ENCODE measurements around the gene FOLR2.
"Not testable (repeated sequence)": the region's sequence is repeated elsewhere in the genome, so short reads cannot be mapped to it uniquely, and the experiment has no call there.

Gene FOLR2

DNA sequence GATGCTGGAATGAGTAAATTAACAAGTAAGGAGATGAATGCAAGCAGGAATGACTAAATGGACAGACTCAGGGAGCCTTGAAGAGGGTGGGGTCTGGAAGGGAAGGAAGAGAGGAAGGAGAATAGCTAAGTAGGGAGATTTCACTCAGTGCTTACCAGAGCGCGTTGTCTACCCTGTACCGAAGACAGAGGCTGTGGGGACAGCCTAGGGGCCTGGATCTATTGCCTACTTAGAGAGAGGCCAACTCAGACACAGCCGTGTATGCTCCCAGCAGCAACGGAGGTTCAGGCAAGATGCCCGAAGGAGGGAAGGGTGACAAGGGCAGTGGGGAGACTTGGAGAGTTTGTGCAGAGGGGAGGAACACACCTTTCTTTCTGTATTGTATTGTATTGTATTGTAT lies at the start of gene FOLR2:
Gene FOLR2 (plus strand): TSS at position 157 of the 400 bp plus-strand sequence. CDS start 1,791 bp downstream, outside the sequence.
- no peak for DNase-seq

DNA sequence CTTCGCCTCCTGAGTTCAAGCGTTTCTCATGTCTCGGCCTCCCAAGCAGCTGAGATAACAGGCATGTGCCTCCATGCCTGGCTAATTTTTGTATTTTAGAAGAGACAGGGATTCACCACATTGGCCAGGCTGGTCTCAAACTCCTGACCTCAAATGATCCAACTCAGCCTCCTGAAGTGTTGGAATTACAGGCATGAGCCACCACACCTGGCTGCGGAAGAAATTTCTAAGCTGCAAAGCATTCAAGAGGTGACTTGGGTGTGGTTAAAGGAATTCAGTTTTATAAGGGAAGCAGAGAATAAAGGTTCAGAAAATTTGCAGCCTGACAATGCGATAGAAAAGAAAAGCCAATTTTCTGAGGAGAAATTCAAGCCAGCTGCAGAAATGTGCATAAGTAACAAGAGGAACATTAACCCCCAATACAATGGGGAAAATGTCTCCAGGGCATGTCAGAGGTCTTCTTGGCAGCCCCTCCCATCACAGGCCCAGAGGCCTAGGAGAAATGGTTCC lies 47.5 kb upstream of the FOLR2 start:
- not testable (repeated sequence) for DNase-seq

DNA sequence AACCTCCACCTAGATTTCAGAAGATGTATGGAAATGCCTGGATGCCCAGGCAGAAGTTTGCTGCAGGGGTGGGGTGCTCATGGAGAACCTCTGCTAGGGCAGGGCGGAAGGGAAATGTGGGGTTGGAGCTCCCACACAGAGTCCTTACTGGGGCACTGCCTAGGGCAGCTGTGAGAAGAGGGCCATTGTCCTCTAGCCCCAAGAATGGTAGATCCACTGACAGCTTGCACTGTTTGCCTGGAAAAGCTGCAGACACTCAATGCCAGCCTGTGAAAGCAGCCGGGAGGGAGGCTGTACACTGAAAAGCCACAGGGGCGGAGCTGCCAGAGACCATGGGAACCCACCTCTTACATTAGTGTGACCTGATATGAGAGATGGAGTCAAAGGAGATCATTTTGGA lies 46.8 kb upstream of the FOLR2 start:
- DNase-seq, result not testable (repeated sequence)

DNA sequence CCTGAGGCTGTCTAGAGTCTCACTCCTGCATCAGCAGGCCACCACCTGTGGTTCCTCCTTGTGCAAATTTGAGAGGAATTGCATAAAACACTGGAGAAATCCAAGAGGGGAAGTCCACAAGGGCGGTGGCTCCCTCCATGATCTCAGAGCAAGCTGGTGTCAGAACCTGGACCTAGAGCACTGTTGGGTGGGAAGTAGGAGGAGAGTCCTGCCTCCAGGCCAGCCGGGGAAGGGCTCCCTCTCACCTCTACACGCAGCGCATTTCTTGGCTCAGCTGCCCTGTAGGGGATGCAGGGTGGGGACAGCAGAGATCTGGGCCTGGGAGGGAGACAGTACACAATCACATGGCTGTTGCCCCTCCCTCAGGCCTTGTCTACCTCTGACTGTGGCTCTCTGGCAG lies 44.6 kb upstream of the FOLR2 start:
- not testable (repeated sequence) for DNase-seq

DNA sequence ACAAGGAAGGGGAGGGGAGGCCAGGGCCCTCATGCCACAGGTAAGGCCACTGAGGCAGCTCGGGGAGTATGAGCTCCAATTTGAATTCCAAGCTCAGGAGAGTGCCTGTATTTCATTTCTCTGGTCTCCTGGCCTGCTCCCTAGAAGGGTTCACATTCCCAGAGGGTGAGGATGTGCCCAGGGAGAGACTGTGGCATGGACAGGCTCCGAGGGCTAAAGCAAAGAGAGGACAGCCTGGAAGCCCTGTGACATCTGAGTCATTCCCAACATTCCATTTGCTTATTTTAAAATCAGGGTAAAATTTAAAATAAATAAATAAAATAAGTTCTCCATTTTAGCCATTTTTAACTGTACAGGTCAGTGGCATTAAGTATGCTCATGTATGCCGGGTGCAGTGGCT lies 43.3 kb upstream of the FOLR2 start:
- DNase-seq, result no peak

DNA sequence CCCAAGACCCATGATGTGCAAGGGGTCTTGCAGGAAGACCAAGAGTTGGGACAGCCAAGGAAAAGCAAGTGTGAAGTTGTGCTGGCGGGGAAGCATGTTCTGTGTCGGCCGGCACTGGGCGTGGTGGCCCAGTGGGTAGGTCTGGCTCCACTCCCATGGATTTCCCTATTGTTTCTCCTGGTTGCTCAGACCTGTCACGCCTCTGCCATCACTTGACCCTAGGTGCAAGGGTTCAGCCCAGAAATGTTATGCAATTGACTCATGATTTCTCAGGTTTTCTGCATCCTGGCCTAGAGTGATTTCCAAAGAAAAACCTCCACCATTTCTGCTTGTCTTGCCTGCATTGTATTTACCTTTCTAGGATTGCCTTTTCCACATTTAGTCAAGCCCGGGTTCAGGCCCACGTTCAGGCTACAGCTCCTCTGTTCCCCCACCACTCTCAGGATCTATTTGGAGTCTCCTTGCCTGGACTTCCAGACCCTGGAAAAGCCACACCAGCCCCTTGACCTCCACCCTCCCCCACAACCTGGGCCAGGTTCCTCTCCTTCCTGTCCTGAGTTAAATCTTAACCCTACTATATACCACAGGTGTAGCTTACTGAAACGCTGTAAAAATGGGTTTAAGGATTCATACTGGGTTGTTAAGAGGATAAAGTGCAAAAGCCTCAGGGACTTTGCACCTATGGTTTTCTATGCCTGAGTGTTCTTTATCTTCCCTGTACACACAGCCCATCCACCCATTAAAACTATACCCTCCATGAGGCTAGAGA lies 42.1 kb upstream of the FOLR2 start:
- DNase-seq, result no peak

DNA sequence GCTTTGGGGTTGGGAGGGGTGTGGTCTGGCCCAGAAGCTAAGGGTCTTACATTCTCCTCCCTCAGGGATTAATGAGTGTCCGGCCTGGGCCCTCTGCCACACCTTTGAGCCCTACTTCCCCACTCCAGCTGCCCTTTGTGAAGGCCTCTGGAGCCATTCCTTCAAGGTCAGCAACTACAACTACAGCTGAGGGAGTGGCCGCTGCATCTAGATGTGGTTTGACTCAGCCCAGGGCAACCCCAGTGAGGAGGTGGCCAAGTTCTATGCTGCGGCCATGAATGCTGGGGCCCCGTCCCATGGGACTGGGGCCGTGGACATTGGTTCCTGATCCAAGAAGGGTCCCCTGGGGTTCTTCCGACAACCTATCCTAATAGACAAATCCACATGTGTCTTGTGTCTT lies 38.9 kb upstream of the FOLR2 start:
- no peak for DNase-seq

DNA sequence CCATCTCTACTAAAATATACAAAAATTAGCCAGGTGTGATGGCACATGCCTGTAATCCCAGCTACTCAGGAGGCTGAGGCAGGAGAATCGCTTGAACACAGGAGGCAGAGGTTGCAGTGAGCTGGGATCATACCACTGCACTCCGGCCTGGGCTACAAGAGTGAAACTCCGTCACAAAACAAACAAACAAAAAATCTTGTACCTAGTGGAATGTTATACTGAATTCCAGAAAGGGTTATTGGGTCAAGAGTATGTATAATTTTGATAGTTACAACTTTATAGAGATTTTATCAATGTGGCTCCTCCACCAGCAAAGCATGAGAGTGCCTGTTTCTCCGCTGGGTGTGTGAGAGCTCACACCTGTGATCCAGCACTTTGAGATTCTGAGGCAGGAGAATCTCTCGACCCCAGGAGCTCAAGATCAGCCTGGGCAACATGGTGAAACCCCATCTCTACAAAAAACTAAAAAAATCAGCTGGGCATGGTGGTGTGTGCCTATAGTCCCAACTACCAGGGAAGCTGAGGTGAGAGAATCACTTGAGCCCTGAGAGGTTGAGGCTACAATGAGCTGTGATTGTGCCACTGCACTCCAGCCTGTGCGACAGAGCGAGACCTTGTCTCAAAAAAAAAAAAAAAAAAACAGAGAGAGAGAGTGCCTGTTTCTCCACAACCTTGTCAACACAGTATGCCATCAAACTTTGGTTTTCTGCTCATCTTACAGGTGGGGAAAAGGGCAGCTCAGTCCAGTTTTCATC lies 37.4 kb upstream of the FOLR2 start:
- DNase-seq, result no peak

DNA sequence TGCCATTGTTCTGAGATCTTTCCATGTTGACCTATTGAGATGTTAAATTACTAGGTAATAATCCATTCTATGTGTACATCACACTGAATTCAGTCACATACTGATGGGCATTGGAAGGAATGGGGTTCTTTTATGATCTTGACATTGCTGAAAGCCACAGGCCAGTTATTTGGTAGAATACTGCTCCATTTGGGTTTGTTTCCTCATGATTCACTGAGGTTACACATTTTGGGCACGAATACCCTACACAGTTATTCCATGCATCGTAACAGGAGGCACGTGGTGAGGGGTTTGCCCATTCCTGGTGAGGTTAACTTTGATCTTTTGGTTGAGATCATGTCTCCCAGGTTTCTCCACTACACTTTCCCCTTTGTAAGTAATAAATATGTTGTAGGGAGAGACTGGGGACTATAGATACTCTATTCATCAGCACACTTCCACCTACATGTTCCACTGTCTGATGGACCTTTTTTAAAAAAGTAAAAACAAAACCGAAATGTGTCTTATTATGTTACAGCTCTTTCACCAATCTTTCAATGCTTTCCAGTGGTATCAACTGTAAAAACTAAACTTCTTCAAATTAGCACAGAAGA lies 36.7 kb upstream of the FOLR2 start:
- DNase-seq, result no peak

DNA sequence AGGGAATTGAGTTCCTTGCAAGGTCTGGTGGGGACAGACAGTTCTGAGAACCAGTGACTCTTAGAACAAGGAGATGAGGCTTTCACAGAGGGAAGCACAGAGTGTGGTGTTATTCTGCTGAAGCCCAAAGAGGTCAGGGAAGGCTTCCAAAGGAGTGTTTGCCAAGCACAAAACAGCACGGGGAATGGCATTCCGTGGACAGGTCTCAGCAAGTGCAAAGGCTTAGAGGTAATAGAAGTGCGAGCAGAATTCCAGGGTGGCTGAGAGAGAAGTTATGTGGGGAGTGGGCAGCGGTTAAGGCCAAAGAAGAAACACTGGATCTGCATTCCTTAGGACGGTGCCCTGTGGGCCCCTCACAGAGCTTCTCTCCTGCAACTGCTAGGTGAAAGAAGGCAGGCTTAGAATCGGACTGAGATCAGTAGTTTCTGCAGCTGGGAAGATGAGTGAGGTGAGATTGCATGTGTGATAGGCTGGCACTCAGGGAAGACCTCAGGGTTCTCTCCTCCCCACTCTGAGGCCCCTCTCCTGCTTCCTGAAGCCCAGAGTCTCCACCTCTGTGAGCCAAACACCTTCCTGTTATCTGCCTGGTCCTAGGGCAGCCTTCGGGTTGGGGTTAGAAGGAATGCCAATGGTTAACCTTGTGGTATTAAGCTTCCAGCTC lies 35.6 kb upstream of the FOLR2 start:
- DNase-seq, result not testable (repeated sequence)

DNA sequence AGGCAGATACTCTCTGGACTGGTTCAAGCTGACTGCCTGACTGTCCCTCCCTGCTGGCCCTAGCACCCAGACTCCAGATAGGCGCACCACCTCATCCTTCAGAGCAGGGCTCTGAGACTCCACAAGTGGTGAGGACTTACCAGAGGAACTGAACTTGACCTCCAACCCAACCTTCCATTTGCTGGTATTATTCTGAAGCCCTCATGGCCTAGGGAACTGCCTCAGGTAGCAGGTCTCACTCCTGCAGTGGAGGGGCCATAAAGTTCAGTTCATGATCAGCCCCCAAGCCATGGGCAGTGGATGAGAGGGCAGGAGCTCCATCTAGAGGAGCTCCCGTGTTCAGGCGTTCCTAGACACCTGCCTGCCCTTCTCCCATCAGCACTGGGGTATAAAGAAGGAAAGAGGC lies 35.0 kb upstream of the FOLR2 start:
- not testable (repeated sequence) for DNase-seq

DNA sequence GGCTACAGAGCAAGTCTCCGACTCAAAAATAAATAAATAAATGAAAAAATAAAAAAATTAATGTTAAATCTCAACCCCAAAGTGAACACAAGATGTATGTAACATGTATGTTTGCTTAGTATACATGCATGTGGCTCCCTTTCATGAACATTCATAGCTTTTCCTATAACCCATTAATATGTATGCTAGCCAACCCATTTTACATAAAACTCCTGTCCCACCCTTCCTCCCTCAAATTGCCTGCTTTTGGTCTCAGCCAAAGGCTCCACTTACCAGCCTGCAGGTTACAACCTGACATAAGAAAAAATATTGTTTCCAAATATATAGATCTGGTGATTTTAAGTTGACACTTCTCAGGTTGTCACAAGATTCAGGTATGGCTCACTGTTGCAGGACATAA lies 28.3 kb upstream of the FOLR2 start:
- DNase-seq, result no peak

DNA sequence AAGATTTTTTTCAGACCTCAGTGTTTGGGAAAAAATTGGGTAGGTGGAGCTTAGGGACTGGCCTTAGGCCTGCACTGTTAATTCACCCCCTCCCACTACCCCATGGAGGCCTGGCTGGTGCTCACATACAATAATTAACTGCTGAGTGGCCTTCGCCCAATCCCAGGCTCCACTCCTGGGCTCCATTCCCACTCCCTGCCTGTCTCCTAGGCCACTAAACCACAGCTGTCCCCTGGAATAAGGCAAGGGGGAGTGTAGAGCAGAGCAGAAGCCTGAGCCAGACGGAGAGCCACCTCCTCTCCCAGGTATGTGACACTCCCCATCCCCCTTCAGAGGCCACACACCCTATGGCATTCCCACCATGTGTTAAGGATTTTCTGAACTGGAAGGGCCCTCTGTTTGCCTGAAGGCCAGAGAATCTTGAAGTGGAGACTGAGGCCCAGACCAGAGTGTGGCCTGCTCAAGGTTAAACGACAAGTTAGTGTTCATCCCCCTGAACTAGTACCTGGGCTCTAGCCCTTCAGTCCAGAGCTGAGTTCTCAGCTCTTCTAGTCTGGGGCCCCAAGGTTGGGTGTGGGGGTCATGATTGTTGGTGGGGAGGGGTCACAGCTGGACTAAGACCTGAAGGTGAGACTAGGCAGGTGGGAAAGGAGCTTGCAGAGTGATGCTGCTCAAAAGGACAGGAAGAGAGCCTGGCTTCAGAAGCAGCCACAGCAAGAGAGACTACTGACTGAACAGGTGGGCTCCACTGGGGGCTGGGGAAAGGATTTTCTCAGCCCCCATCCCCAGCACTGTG lies 26.9 kb upstream of the FOLR2 start:
- no peak for DNase-seq

DNA sequence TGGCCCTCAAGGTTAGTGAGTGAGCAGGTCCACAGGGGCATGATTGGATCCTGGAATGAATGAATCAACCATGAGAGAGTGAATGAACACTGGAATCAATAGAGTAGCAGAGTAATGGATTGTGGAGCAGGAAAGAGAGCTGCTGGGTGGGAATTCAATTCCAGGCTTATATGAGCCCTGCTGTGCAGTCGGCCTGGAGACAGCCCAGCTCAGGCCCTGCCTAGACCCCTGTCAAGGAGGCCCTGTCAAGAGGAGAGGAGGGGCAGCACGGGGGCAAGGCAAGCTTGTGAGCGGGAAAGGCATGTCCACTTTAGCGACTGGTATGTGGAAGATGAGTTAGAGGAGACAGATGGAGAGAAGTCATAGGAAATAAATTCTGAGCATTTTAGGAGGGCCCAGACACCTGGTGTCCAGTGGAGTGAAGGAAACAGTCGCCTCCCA lies 25.9 kb upstream of the FOLR2 start:
- DNase-seq, result no peak

DNA sequence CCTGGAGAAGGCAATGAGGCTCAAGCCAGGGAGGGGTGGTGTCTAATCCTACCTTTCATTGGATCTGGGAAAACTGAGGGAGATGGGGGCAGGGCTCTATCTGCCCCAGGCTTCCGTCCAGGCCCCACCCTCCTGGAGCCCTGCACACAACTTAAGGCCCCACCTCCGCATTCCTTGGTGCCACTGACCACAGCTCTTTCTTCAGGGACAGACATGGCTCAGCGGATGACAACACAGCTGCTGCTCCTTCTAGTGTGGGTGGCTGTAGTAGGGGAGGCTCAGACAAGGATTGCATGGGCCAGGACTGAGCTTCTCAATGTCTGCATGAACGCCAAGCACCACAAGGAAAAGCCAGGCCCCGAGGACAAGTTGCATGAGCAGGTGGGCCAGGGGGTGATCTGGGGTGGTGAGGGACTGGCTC lies 24.6 kb upstream of the FOLR2 start, which contains the start of gene FOLR1:
Gene FOLR1 (plus strand): TSS at position 180 of the 421 bp plus-strand sequence. CDS start 34 bp downstream, at position 214.
- DNase-seq, result no peak

DNA sequence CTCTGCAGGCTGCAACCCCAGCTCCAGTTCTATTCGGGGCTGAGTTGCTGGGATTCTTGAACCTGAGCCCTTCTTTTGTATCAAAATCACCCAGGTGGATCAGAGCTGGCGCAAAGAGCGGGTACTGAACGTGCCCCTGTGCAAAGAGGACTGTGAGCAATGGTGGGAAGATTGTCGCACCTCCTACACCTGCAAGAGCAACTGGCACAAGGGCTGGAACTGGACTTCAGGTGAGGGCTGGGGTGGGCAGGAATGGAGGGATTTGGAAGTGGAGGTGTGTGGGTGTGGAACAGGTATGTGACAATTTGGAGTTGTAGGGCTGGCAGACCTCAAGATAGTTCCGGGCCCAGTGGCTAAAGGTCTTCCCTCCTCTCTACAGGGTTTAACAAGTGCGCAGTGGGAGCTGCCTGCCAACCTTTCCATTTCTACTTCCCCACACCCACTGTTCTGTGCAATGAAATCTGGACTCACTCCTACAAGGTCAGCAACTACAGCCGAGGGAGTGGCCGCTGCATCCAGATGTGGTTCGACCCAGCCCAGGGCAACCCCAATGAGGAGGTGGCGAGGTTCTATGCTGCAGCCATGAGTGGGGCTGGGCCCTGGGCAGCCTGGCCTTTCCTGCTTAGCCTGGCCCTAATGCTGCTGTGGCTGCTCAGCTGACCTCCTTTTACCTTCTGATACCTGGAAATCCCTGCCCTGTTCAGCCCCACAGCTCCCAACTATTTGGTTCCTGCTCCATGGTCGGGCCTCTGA lies 20.9 kb upstream of the FOLR2 start:
- DNase-seq, result no peak

DNA sequence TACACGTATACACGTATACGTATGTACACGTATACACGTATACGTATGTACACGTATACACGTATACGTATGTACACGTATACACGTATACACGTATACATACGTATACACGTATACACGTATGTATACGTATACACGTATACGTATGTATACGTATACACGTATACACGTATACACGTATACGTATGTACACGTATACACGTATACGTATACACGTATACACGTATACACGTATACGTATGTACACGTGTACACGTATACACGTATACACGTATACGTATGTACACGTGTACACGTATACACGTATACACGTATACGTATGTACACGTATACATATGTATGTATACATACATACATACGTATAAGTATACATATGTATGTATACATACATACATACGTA lies 15.1 kb upstream of the FOLR2 start:
- not testable (repeated sequence) for DNase-seq

DNA sequence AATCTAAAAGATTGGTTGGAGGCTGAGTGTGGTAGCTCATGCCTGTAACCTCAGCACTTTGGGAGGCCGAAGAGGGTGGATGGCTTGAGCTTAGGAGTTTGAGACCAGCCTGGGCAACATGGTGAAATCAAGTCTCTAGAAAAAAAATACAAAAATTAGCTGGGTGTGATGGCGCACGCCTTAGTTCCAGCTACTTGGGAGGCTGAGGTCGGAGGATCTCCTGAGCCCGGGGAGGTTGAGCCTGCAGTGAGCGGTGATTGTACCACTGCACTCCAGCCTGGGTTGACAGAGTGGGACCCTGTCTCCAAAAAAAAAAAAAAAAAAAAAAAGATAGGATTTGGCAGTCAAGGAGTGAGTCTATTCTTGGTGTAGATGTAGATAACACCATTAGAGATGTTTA lies 14.0 kb upstream of the FOLR2 start:
- no peak for DNase-seq

DNA sequence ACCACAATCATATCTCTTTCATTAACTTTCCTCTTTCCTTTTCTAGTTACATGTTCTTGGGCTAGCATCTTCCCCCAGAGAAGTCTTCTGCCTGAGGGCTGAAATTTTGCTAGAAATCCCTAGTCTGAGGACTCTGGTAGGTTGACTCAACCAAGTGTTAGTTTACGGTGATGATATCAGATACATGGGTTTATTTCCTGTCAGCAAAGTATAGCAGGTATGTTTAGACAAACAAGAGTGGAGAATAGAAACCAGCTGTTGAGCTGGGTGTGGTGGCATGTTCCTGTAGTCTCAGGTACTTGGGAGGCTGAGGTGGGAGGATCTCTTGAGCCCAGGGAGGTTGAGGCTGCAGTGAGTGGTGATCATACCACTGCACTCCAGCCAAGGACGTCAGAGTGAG lies 13.4 kb upstream of the FOLR2 start:
- no peak for DNase-seq

DNA sequence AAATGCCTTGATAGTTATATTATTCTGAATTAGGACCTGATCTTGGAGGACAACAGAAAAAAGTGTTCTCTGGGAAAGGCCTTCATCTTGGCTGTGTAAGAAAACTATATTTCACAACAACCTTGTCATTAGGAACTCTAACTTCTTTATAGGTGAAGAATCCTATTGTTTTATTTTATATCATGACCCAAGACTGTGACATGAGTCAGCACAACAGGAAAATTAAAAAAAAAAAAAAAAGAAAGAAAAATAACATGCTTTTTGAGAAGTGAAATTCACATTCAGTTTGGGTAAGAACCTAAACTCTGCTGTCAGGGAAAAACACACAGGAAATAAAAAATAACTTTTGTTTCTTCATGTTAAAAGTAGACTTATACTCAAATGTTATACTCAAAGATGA lies 11.7 kb upstream of the FOLR2 start:
- no peak for DNase-seq

DNA sequence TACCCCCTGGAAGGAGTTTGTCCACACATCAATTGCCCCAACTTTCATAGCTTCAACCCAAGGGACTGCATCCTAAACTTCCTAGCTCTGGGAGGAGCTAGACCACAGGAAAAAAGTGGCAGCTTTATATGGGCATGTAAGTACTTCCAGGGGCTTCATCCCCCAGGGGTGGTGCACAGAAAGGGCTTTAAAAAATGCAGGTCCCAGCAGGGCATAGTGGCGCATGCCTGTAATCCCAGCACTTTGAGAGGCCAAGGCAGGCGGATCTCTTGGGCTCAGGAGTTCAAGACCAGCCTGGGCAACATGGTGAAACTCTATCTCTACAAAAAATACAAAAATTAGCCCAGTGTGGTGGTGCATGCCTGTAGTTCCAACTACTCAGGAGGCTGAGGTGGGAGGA lies 9.8 kb upstream of the FOLR2 start:
- not testable (repeated sequence) for DNase-seq

Data from SW 1271 (cell line).